Neural crest cell (in vitro differentiated cells): ENCODE measurements around the gene NELL1. TPM values are rescaled to one million over a fixed set of nuclear protein-coding genes. Genes with fewer than 3 reads are reported as not detected.

ENCODE experiments used
- DNase-seq: peaks from one replicate; pipeline ENCODE4 v3.0.0; 2021; ENCODE audit warnings: low read depth, mixed read lengths, low spot score
- H3K27ac Mint-ChIP-seq: one replicate; pipeline ENCODE4 v1.8.0; 2021; ENCODE audit warnings: mild to moderate bottlenecking, mixed read lengths; ENCODE audit not compliant: unreplicated experiment
- H3K27me3 Mint-ChIP-seq: 2 replicates; pipeline ENCODE4 v1.8.0; 2021; ENCODE audit warnings: low read depth, mild to moderate bottlenecking, mixed read lengths
- H3K36me3 Mint-ChIP-seq: 2 replicates; pipeline ENCODE4 v1.8.0; 2021; ENCODE audit warnings: low read depth, mild to moderate bottlenecking, mixed read lengths
- H3K4me1 Mint-ChIP-seq: 2 replicates; pipeline ENCODE4 v1.8.0; 2021; ENCODE audit warnings: mixed read lengths
- H3K4me3 Mint-ChIP-seq: one replicate; pipeline ENCODE4 v1.8.0; 2021; ENCODE audit warnings: mild to moderate bottlenecking, mixed read lengths
- H3K9me3 Mint-ChIP-seq: 2 replicates; pipeline ENCODE4 v1.8.0; 2021; ENCODE audit warnings: mixed read lengths
- total RNA-seq: library from RNA; stranded (reverse); gene quantifications from 2 replicates; pipeline ENCODE4 v1.2.1, GENCODE V29; 2021
- TF ChIP-seq, protein P1 (sequence below): fragments of 200-600 bp; sonication (generic); conservative IDR thresholded peaks from 2 replicates; pipeline ENCODE4 v1.5.0; 2021; ENCODE audit warnings: antibody characterized with exemption, mild to moderate bottlenecking

The NELL1 gene
- total RNA-seq, 1 donor from 2014 or later = 0.51 TPM

GRCh38 chr11:20661850-20662249 lies 7.5 kb upstream of the NELL1 start:
- Mint-ChIP-seq H3K4me3 (no peak overlapping the region), H3K27ac (no peak overlapping the region), H3K27me3 (peaks cover 67% of the 10 kb centered on the region), H3K9me3 (peaks cover 2% of the 10 kb centered on the region), H3K4me1 (no peaks in the 10 kb centered on the region), H3K36me3 (no peaks in the 10 kb centered on the region)
- TF ChIP-seq, protein P1, sequence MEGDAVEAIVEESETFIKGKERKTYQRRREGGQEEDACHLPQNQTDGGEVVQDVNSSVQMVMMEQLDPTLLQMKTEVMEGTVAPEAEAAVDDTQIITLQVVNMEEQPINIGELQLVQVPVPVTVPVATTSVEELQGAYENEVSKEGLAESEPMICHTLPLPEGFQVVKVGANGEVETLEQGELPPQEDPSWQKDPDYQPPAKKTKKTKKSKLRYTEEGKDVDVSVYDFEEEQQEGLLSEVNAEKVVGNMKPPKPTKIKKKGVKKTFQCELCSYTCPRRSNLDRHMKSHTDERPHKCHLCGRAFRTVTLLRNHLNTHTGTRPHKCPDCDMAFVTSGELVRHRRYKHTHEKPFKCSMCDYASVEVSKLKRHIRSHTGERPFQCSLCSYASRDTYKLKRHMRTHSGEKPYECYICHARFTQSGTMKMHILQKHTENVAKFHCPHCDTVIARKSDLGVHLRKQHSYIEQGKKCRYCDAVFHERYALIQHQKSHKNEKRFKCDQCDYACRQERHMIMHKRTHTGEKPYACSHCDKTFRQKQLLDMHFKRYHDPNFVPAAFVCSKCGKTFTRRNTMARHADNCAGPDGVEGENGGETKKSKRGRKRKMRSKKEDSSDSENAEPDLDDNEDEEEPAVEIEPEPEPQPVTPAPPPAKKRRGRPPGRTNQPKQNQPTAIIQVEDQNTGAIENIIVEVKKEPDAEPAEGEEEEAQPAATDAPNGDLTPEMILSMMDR = no peak
- no peak for DNase-seq

GRCh38 chr11:20668131-20668809 lies 1.1 kb upstream of the NELL1 start:
- Mint-ChIP-seq H3K27me3 (peaks cover 92% of the 10 kb centered on the region), H3K27ac (no peak overlapping the region)

GRCh38 chr11:20669820-20670684 lies 666 bp downstream of the NELL1 start:
- peak; percentile 4 for DNase-seq
- H3K4me3 Mint-ChIP-seq = peak overlapping the region; percentile 80
- H3K4me1 Mint-ChIP-seq = peaks cover 31% of the 10 kb centered on the region
- no peaks in the 10 kb centered on the region for H3K36me3 Mint-ChIP-seq
- H3K27me3 Mint-ChIP-seq = peaks cover 97% of the 10 kb centered on the region
- TF ChIP-seq, protein P1 = no peak
- H3K27ac Mint-ChIP-seq = no peak overlapping the region
- no peaks in the 10 kb centered on the region for H3K9me3 Mint-ChIP-seq

More at GRCh38 chr11:20668131-20668809, 1.1 kb upstream of the NELL1 start:
- peaks cover 31% of the 10 kb centered on the region for H3K4me1 Mint-ChIP-seq
- no peak for DNase-seq
- peak overlapping the region; percentile 80 for H3K4me3 Mint-ChIP-seq
- no peaks in the 10 kb centered on the region for H3K9me3 Mint-ChIP-seq
- TF ChIP-seq, protein P1 = no peak
- H3K36me3 Mint-ChIP-seq = no peaks in the 10 kb centered on the region

- Mint-ChIP-seq H3K4me1 (peaks cover 31% of the 10 kb centered on the region), H3K4me3 (peak overlapping the region; percentile 78), H3K27ac (no peak overlapping the region), H3K9me3 (no peaks in the 10 kb centered on the region), H3K36me3 (no peaks in the 10 kb centered on the region), H3K27me3 (peaks cover 94% of the 10 kb centered on the region)
- TF ChIP-seq, protein P1 = no peak
- DNase-seq = no peak
These were observed 1.6 kb downstream of the NELL1 start for GRCh38 chr11:20670932-20671403.

GRCh38 chr11:20671856-20672546 lies 2.6 kb downstream of the NELL1 start:
- H3K9me3 Mint-ChIP-seq = no peaks in the 10 kb centered on the region
- TF ChIP-seq, protein P1 = peak; percentile 38
- peaks cover 31% of the 10 kb centered on the region for H3K4me1 Mint-ChIP-seq
- H3K4me3 Mint-ChIP-seq = peak overlapping the region; percentile 83
- H3K27ac Mint-ChIP-seq = no peak overlapping the region
- no peaks in the 10 kb centered on the region for H3K36me3 Mint-ChIP-seq
- H3K27me3 Mint-ChIP-seq = peaks cover 93% of the 10 kb centered on the region
- no peak for DNase-seq
